NCI-H1417 (cell line): ENCODE data around the gene PRM1.
A peak's percentile ranks its signal among the peaks of the same experiment; 100 is the strongest.

Experiments used
- DNase-seq, 3 experiments: peaks; one replicate each; lab custom pipeline; 2025; lab: John Stamatoyannopoulos, UW

The PRM1 gene

DNA sequence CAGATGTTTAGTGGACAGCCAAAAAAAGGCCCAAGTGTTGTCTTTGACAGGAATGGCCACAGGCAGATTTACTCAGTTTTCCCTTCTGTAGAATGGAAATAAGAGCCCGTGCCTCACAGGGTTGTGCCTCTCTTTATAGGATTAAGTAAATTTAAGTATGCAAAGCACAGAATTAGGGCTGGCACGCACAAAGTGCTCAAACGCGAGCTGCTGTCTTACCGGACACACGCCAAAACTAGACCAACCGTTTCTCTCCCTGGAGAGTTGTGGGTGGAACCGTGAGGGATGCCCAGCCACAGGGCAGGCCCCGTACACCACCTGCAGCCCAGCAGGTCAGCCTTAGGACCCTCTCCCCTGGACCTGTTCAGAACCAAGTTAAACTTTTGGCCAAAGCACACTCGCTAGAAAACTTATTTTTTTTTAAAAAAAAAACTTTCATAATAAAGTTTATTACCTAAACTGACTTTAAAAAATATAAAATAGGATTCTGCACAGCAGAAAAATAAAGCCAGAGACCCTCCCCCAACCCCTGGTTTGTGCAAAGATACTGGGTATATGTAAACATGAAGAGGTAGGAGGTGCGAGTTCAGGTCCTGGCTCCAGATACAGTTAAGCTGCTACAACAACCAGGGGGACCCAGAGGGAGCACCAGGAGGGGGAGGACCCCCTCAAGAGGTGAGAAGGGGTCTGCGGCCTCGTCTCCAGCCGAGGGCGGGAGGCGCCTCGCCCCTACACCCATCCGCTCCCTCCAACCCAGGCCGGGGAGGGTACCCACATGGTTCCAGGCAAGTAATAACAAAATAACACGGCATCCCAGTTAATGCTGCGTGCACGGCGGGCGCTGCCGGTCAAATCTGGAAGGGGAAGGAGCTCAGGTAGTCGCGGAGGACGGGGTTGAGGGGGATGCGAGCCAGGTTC is 26.9 kb downstream of the PRM1 start:
- DNase-seq: no peak

GRCh38 chr16:11253009-11253994 is 27.8 kb downstream of the PRM1 start:
- no peak for DNase-seq

- no peak for DNase-seq
Measured at GRCh38 chr16:11252482-11252931, 28.6 kb downstream of the PRM1 start.

DNA sequence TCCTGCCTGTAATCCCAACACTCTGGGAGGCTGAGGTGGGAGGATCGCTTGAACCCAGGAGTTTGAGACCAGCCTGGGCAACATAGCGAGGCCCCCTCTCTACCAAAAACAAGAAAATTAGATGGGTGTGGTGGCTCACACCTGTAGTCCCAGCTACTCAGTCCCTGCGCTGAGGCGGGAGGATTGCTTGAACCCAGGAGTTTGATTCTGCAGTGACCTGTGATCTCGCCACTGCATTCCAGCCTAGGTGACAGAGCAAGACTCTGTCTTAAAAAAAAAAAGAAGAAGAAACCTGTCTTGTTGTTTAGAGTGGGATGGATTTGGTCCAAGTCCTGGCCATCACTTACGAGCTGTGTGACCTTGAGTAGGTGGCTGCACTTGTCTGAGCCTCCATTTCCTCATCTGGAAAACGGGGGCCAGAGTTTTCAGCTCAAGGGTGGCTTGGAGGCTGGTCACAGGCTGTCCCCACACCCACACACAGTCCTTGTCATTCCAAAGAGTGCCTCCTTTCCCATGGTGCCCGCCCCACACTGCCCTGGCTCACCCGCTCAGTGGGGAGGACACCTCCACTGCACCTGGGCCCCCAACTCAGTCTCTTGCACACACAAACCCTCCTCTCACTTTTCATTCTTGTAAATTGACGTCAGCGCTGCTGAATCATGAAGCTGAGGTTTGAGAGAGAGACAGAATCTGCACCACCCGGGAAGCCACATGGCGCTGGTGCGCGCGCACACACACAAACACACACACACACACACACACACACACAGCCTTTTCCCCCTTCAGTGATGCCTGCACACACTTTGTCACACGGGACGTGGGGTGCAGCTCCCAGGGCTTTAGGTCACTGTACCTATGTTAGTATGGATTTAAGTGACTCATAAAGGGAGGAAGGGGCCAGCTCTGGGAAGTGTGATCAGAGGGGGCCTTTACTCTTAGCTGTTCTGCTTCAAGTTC is 29.3 kb downstream of the PRM1 start:
- no peak for DNase-seq

DNA sequence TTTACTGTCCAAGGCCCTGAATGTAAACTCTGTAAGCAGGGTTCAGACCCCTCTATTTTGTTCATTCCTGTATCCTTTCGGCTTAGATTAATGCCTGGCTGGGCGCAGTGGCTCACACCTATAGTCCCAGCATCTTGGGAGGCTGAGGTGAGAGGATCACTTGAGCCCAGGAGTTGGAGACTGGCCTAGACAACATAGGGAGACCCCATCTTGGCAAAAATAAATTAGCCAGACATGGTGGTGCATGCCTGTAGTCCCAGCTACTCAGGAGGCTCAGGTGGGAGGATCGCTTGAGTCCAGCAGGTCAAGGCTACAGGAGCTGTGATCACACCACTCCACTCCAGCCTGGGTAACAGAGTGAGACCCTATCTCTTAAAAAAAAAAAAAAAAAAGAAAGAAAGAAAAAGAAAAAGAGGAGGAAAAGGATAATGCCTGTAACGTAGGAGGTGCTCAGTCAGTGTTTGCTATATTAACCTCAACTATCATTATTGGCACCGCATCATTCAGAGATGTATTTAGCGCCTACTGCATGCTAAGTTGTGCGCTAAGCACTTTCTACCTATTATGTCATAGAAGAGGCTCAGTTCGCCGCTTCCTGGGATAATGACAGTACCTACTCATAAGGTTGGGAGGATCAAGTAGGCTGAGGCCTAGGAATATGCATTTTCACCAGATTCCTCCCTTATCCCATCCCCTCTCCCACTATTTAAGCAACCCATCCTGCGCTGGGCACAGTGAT is 30.2 kb downstream of the PRM1 start:
- DNase-seq: no peak

GRCh38 chr16:11250091-11250785 is 30.9 kb downstream of the PRM1 start:
- DNase-seq: peak in 1 of 3 experiments; percentile 51

DNA sequence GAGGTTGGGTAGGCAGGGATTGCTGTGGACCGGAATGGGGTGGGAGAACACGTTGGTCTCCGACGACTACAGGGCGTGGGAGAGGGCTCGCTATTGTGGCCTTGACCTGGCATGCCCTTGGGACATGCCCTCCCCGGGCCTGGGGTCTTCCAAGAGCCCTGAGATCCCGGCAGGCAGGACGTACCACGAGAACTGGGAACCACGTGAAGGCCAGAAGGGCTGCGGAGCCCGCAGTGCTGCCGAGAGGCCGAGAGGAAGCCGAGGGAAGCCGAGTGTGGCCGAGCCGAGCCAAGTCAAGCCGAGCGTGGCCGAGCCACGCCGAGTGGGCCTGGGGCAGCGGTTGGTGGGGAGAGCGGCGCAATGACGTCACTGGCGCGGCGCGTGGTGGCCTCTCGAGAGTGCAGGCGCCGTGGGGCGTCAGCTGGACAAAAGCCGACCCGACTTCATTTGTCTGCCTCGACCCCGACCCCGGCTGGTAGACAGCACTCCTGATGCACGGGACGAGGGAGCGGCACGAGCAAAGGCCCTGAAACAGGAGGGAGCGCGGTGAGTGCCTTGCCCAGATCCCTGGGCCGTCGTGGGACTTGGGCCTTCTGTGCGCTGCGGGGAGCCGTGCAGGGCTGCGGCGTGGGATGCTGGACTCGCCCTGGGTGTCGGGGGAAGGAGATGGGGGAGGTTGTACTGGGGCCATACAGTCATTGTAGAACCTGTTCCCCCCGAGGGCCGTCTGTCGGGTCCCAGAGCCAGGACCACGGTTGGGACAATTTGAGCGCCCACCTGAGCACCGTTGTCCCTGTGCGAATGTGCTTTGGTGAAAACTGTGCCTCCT is 31.7 kb downstream of the PRM1 start:
- DNase-seq: no peak

GRCh38 chr16:11248133-11248532 is 33.0 kb downstream of the PRM1 start:
- peak in 1 of 3 experiments; percentile 3 for DNase-seq

- no peak for DNase-seq
Measured at GRCh38 chr16:11245988-11246387, 35.1 kb downstream of the PRM1 start.

- DNase-seq: no peak
Measured at GRCh38 chr16:11245222-11245737, 35.9 kb downstream of the PRM1 start.

DNA sequence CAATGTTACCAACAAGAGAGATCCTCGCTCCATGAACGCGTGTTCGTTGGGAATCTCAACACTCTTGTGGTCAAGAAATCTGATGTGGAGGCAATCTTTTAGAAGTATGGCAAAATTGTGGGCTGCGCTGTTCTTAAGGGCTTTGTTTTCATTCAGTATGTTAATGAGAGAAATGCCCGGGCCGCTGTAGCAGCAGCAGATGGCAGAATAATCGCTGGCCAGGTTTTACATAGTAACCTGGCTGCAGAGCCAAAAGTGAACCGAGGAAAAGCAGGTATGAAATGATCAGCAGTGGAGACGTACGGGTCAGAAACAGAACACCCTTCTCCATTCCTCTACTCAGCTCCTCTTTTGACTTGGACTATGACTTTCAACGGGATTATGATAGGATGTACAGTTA is 38.5 kb downstream of the PRM1 start:
- DNase-seq: no peak

DNA sequence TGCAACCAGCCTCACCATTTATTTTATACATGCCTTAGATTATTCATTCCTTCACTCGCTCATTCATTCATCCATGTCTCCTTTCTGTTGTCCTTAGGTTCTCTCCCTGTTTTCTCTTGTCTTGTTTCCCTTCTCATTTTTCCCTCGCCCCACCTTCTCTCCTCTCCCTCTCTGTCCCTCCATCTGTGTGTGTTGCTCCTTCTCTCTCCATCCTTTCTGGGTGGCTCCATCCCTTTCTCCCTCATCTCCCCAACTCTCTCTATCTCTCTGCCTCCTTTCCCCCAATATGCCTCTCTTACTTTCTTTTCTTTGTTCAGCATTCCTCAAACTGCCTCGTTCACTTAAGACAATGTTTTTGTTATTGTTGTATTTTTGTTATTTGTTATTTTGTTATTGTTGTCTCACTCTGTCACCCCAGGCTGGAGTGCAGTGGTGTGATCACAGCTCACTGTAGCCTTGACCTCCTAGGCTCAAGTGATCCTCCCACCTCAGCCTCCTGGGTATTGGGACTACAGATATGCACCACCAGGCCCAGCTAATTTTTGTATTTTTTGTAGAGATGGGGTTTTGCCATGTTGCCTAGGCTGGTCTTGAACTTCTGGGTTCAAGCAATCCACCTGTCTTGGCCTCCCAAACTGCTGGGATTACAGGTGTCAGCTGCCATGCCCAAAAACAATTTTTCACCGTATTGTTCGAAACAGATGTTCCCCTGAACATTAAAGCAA is 39.5 kb downstream of the PRM1 start:
- no peak for DNase-seq

GRCh38 chr16:11240636-11241473 is 40.3 kb downstream of the PRM1 start:
- DNase-seq: no peak

- DNase-seq: no peak
Measured at GRCh38 chr16:11239644-11240632, 41.2 kb downstream of the PRM1 start.

GRCh38 chr16:11238272-11239202 is 42.6 kb downstream of the PRM1 start:
- DNase-seq: no peak
